ENCODE results near the gene PLXND1.
"Not testable (repeated sequence)": the region's sequence is repeated elsewhere in the genome, so short reads cannot be mapped to it uniquely, and the experiment has no call there.

The PLXND1 gene

DNA sequence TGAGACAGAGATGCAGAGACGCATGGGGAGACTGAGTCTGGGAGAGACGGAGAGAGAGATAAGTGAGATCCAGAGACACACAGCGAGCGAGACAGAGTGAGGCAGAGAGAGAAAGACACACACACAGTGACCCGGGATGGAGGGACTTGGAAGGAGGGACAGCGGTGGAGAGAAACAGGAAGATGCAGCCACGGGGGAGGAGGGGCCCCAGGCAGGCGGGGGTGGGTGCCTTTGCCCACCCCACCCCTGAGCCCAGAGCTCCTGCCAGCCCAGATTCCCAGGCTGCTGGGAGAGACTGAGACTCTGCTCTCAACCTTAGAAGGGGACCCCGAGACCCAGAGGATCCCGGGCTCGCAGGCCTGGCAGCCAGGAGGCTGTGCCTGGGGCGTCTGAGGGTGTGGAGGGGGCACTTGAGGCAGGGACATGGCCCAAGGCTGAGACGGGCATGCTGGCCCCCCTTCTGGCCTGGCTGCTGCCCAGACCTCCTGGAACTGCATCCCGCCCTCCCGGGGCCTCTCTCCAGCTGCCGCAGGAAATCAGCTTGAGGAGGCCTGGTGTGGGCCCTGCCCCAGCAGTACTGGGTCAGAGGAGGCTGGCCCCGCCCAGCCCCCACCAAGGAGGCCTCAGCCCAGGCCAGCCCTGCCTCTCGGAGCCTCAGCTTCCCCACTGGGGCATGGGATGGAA, 45.4 kb downstream of the PLXND1 start:
- no peak for DNase-seq

GRCh38 chr3:129560269-129560787, 46.1 kb downstream of the PLXND1 start:
- no peak for DNase-seq

GRCh38 chr3:129559565-129560079, 46.9 kb downstream of the PLXND1 start:
- DNase-seq, result no peak

DNA sequence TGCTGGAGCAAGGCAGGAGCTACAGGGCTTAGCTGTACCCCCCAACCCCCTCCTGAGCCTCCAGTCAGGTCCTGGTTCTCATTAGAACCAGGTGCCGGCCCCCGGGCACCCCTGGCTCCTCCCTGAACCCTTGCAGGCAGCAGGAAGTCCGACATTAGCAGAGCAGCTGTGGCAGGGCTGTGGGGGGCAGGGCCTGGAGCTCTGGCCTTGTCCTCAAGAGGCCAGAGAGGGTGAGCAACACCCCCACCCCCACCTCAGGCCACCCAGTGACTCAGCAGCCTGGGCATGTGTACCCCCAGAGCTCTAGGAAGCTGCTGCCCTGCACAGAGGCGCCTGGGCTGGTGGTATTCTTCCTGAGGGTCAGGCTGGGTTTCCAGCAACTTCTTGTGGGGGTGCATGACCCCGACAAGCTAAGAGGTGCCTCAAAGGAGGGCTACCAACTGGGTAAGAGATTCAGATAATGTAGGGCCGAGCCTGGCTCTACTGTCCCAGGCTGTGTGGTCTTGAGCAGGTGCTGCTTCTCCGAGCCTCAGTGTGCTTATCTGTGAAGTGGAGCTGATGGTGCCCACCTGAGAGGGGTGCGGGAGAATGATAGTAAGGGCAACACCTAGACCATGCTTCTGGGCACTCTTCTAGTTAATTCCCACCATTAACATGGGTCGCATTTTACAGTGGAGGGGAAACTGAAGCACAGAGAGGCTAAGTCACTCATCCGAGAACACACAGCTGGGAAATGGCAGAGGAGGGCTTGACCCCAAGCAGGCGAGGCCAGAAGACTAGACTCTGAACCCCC, 47.5 kb downstream of the PLXND1 start:
- no peak for DNase-seq

DNA sequence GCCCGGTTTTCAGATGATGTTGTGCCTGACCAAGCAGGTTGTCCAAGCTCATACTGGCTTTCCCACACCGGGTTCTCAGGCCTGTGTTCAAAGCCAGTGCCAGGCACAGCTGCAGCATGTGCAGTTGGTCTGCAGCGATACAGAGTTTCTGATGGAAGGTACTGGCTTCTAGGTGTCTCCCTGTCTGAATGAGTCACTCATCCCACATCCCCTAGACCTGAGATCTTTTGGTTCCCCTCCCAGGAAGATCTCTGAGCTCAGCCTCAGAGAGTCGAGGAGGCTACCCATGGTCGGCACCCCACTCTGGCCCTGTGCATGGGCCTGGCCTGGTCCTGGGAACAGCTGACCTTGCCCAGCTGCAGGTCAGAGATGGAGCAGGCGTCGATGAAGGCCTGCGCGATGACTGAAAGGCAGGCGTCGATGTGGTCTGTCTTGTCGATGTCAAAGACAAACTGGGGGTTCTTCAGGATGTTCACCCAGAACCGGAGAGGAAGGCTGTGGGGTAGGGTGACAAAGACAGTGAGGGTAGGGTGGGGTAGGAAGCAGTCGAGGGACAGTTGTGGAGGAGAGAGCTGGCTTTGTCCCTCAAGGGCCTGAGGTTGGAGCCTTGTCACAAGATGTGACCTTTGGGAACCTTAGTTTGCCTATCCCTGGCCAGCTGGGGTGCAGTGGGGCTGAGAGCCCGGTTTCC, 48.2 kb downstream of the PLXND1 start:
- DNase-seq, result no peak

DNA sequence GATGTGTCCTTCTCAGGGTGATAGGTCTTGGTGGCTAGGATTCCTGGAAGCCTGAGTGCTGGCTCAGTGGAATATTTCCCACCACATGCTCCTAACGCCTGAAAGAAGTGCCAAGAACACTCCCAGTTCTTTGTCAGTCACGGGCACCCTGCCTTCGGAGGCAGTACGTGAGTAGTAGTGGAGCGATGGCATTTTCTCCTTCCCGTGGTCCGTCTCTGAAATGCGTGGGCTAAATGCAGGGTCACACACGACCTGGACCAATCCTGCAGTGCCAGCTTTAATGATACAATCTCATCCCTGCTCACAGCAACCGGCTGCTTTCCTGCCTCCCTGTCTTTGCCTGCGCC, 49.0 kb downstream of the PLXND1 start:
- no peak for DNase-seq

GRCh38 chr3:129556890-129557547, 49.5 kb downstream of the PLXND1 start:
- no peak for DNase-seq

DNA sequence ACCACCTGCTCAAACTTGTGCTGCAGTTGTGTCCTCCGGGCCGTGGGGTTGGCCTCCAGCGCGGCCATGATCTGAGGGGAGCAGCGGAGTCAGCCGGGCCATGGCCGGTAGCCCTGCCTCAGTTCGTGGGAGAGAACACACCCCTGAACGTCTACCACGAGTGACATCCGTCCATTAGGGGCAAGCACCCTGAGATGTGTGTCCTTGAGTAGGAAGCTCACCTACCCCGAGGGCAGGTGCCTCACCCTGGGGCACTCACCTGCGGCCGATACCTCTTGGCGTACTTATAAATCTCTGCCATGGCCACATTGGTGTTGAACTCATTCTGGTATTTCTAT, 50.1 kb downstream of the PLXND1 start:
- no peak for DNase-seq

DNA sequence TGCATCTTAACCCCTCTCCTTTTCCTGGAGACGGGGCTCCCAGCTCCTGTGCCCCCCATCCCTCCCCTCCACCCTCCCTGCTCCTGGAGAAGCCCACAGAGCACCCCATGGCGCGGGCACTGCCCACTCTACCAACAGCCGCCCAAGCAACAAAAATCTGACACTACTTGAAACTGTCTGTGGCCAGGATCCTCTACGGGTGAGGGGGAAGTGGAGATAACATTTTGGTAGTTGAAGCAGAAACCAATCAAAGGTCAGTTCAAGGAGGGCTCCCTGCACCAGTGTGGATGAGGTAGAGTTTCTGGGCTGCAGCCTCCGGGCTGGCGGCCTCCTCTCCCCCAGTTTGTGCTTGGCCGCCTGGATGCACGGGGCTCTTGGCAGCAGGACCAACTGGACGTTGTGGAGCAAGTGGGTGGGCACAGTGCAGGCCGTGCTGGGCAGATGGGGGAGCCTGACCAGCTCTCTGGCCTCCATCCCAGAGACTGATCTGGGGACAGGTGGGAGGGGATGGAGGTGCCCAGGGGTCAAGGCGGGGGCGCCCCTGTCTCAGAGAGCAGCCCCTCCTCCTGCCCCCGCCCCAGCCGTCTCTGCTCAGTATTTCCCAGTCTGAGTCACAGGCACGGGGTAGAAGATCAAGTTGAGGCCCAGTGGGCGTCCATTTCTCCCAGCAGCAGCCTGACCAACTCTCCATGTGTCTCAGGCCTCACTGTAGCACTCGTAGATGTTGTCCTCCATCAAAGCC, 50.7 kb downstream of the PLXND1 start:
- DNase-seq, result no peak

DNA sequence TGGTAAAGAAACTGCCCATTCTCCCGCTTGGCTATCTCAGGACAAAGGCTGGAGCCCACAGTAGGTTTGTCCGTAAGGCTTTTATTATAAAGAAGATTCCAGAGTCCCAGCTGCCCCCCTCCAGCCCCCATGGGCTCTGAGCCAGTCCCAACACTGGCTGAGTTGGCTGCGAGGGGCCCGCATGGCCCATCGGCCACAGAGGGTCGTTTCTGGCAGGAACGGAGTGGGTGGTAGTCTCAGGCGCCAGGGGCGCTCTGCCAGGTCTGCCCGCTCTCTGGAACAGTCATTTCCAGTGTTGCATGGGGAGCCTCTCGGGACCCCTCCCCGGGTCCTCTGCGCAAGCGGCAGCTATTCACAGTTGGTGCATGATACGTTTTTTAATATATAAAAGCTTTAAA, 51.3 kb downstream of the PLXND1 start:
- DNase-seq, result no peak

- DNase-seq, result no peak
Observed at GRCh38 chr3:129554356-129555152, 51.9 kb downstream of the PLXND1 start.

GRCh38 chr3:129553719-129554118, 52.8 kb downstream of the PLXND1 start:
- DNase-seq, result no peak

GRCh38 chr3:129553171-129553570, 53.3 kb downstream of the PLXND1 start:
- no peak for DNase-seq

DNA sequence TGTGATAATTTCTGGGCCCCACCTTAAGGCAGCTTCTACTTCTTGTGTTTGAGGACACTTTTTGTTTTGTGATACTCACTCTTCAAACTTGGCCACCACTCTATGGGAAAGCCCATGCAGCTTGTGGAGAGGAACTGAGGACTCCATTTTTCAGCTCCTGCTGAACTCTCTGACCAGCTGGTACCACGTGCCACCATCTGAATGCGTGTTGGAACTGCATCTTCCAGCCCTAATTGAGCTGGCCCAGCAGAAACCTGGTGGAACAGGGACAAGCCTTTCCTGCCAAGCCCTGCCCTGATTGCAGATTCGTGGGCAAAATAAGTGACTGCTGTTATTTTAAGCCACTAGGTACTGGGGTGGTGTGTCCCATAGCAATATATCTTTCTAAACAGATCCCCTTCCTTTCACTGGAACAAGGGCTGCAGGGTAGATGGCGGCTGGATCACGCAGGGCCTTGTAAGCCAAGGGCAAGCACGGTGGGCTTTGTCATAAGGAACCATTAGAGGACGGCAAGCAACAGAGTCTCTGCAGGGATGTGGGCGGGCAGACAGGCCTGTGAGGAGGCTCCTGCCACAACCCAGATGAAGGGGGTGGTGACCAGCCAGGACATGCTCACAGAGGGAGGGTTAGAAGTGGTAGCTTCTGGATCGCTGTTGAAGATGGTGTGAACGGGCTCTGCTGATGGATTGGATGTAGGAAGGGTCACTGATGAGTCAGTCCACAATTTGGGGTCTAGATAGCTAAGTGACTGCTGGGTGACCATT, 54.0 kb downstream of the PLXND1 start:
- no peak for DNase-seq

DNA sequence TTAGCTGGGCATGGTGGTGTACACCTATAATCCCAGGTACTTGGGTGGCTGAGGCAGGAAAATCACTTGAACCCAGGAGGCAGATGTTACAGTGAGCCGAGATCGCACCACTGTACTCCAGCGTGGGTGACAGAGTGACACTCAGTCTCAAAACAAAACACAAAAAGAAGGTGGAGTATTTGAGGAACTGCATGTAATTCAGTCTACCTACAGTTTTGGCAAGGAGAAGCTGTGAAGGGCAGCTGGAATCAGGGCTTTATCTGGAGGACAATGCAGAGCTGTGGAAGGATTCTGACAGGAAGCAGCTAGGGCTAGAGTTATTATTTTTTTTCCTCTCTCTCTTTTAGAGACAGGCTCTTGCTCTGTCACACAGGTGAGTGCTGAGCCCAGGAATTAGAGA, 56.7 kb downstream of the PLXND1 start:
- DNase-seq, result no peak

- no peak for DNase-seq
Observed at GRCh38 chr3:129549006-129549800, 57.3 kb downstream of the PLXND1 start.

DNA sequence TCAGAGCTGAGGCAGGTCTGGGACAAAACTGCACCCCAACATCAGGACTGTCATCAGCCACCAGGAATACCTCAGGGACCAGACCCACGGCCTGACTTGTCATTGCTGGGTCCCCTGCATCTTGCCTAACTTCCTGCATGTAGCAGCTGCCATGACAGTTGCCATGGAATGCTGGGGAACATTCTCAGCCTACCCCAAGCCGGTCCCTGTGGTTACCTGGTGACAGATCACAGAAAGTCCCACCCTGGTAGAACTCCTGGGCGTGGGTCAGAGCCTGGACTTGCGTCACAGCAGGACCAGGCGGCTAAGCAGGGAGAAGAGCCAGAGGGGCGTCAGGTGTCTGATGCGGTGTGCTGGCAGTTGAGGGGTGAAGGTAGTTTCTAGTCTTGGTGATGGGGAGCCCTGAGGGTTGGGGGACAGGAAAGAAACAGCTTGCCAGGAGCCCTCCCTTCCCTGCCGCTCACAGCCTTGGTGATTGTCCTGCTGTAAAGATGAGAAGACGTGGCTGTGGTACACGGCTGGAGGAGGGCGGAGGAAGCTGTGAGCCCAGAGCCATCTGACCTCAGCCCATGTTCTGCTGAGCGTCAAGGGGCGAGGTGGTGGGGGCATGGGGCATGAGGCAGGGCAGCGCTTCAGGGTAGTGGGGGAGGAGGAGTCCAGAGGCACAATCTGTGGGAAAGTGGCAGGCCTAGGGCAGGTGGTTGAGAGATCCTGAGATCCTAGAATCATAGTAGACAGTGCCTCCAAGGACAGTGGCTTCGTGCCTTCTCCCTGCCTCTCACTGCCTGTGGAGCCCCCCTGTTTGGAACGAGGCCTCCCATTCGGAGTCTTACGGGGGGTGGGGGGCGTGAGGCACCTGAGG, 58.1 kb downstream of the PLXND1 start:
- no peak for DNase-seq

DNA sequence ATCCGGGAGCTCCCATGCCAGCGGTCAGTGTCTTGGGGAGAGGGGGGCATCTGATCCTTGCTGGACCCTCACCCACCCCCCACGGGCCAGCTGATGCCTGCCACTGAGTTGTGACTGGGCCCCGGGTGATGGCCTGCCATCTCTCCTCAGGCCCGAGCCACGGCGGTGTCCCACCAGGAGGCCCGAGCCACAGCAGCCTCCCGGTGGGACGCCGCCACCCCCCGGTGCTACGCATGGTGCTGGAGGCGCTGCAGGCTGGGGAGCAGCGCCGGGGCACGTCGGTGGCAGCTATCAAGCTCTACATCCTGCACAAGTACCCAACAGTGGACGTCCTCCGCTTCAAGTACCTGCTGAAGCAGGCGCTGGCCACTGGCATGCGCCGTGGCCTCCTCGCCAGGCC, 59.2 kb downstream of the PLXND1 start:
- no peak for DNase-seq

DNA sequence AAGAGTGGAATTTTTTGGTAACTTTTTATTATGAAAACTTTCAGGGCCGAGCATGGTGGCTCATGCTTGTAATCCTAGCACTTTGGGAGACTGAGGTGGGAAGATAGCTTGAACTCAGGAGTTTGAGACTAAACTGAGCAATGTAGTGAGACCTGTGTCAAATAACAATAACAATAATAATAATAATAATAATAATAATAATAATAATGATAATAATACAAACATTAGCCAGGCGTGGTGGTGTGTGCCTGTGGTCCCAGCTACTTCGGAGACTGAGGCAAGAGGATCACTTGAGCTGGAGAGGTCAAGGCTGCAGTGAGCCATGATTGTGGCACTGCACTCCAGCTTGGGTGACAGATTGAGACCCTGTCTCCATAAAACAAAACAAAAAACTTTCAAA, 60.5 kb downstream of the PLXND1 start:
- DNase-seq, result not testable (repeated sequence)

Measured in stimulated activated CD4-positive, alpha-beta T cell treated with anti-CD3 and anti-CD28 coated beads, Interleukin-4, amount 100 ng/mL, for 4 hours (primary cell).